GM12878 (cell line): ENCODE results near the gene GALR1. TPM values are rescaled to one million over a fixed set of nuclear protein-coding genes. Genes with fewer than 3 reads are reported as not detected.

Source experiments
- ATAC-seq: fragments of 200-7000 bp; cut with Tn5 transposase; 3 replicates; pipeline ENCODE4 v1.9.1; 2020; ENCODE audit warnings: mild to moderate bottlenecking, moderate library complexity
- BruUV-seq: library from RNA; stranded (reverse); fragments of 400-500 nt; replicated peaks from 2 replicates; lab custom pipeline; 2021; lab: Mats Ljungman, UMichigan
- CTCF ChIA-PET: fragments of 300-600 bp; sonication (Branson Sonifier 250); formaldehyde crosslinking; extraction: SDS; loops from one replicate; lab custom pipeline; 2021; ENCODE audit warnings: inconsistent platforms; lab: Yijun Ruan, JAX
- POLR2A ChIA-PET: fragments of 350-600 bp; formaldehyde crosslinking; extraction: SDS; loops from one replicate; lab custom pipeline; 2021; ENCODE audit warnings: inconsistent platforms; lab: Charles Lee
- RAD21 ChIA-PET: fragments of 300-600 bp; sonication (Branson Sonifier 250); formaldehyde crosslinking; loops from one replicate; lab custom pipeline; 2023; ENCODE audit warnings: antibody characterized with exemption; ENCODE audit not compliant: unreplicated experiment; lab: Charles Lee
- SMC1A ChIA-PET: fragments of 300-600 bp; sonication (Branson Sonifier 250); formaldehyde crosslinking; loops from one replicate; lab custom pipeline; 2023; ENCODE audit not compliant: unreplicated experiment, uncharacterized antibody; lab: Charles Lee
- DNase-seq: peaks from one replicate; pipeline ENCODE4 v3.0.0-alpha.2; 2011; ENCODE audit warnings: low read depth, low spot score
- FAIRE-seq: peaks from 3 replicates; lab custom pipeline; 2011; peaks lifted over from hg19 to GRCh38; lab: Jason Lieb, UNC
- H2AFZ ChIP-seq: 2 replicates; pipeline ENCODE4 v1.6.0; 2011; ENCODE audit warnings: low read depth, low read length, control low read depth; ENCODE audit not compliant: control insufficient read depth
- H3K27ac ChIP-seq: 2 replicates; pipeline ENCODE4 v1.5.1; 2011; ENCODE audit warnings: control low read depth; ENCODE audit not compliant: control insufficient read depth, insufficient read depth
- H3K27me3 ChIP-seq, 2 experiments: replicated peaks in 1 of 2; 2 replicates each; pipeline versions ENCODE4 v1.6.0 to v1.6.1; 2011; ENCODE audit warnings: low read length in 1 of 2; ENCODE audit not compliant: control insufficient read depth in 2 of 2, insufficient read depth in 2 of 2
- H3K36me3 ChIP-seq, 2 experiments: 2 replicates each; pipeline ENCODE4 v1.5.1; 2011; ENCODE audit warnings: low read length in 1 of 2; ENCODE audit not compliant: control insufficient read depth in 2 of 2, insufficient read depth in 2 of 2
- H3K4me1 ChIP-seq: 2 replicates; pipeline ENCODE4 v1.6.1; 2011; ENCODE audit warnings: mild to moderate bottlenecking, low read length, moderate library complexity, mixed read lengths; ENCODE audit not compliant: control insufficient read depth, insufficient read depth
- H3K4me2 ChIP-seq: 2 replicates; pipeline ENCODE4 v1.6.0; 2011; ENCODE audit warnings: control low read depth; ENCODE audit not compliant: control insufficient read depth, insufficient read depth
- H3K4me3 ChIP-seq: fragments of 200-600 bp; sonication (generic); 2 replicates; pipeline ENCODE4 v1.5.1; 2016
- H3K79me2 ChIP-seq: 2 replicates; pipeline ENCODE4 v1.6.0; 2011; ENCODE audit warnings: low read length; ENCODE audit not compliant: control insufficient read depth, insufficient read depth
- H3K9ac ChIP-seq: 2 replicates; pipeline ENCODE4 v1.8.0; 2011; ENCODE audit warnings: low read length, control low read depth, mixed read lengths; ENCODE audit not compliant: control insufficient read depth, insufficient read depth
- H3K9me3 ChIP-seq: replicated peaks from 3 replicates; pipeline ENCODE4 v1.5.1; 2011; ENCODE audit warnings: mild to moderate bottlenecking, low read length; ENCODE audit not compliant: control insufficient read depth, insufficient read depth
- H4K20me1 ChIP-seq: 2 replicates; pipeline ENCODE4 v1.6.0; 2011; ENCODE audit not compliant: control insufficient read depth, insufficient read depth
- HDAC6 ChIP-seq: fragments of 200-600 bp; sonication (generic); IDR thresholded peaks from one replicate; pipeline ENCODE4 v1.8.0; 2017; ENCODE audit warnings: antibody characterized with exemption; ENCODE audit not compliant: unreplicated experiment
- IRF4 ChIP-seq: IDR thresholded peaks from 2 replicates; pipeline ENCODE4 v1.6.1; 2011; ENCODE audit warnings: low read depth, low read length
- KAT2A ChIP-seq: conservative IDR thresholded peaks from 2 replicates; pipeline ENCODE4 v1.6.1; 2011; ENCODE audit warnings: low read depth, low read length; ENCODE audit not compliant: control insufficient read depth
- MTA2 ChIP-seq: fragments of 450-650 bp; IDR thresholded peaks from 2 replicates; pipeline ENCODE4 v1.6.1; 2016; ENCODE audit warnings: low read depth, mild to moderate bottlenecking, moderate library complexity
- MXI1 ChIP-seq: fragments of 150-350 bp; IDR thresholded peaks from 2 replicates; pipeline ENCODE4 v1.6.1; 2011; ENCODE audit warnings: low read depth, mild to moderate bottlenecking, inconsistent platforms, low read length, improper control_type of control experiment
- NRF1 ChIP-seq: conservative IDR thresholded peaks from 2 replicates; pipeline ENCODE4 v1.6.1; 2011; ENCODE audit warnings: mild to moderate bottlenecking, low read depth, low read length, improper control_type of control experiment
- PAX5 ChIP-seq: IDR thresholded peaks from 2 replicates; pipeline ENCODE4 v1.6.1; 2011; ENCODE audit warnings: low read depth, low read length, borderline replicate concordance
- PAX8 ChIP-seq: fragments of 450-650 bp; IDR thresholded peaks from 2 replicates; pipeline ENCODE4 v1.6.1; 2017; ENCODE audit warnings: mild to moderate bottlenecking, moderate library complexity
- RBBP5 ChIP-seq: fragments of 200-600 bp; sonication (generic); conservative IDR thresholded peaks from 2 replicates; pipeline ENCODE4 v1.6.1; 2016
- SMC3 ChIP-seq: IDR thresholded peaks from 2 replicates; pipeline ENCODE4 v1.6.1; 2011; ENCODE audit warnings: low read length, improper control_type of control experiment, borderline replicate concordance
- STAT3 ChIP-seq: IDR thresholded peaks from 2 replicates; pipeline ENCODE4 v1.6.1; 2011; ENCODE audit warnings: low read depth, low read length, improper control_type of control experiment
- TCF12 ChIP-seq: IDR thresholded peaks from 2 replicates; pipeline ENCODE4 v1.6.1; 2011; ENCODE audit warnings: low read depth, mild to moderate bottlenecking, low read length
- TCF7 ChIP-seq: IDR thresholded peaks from 2 replicates; pipeline ENCODE4 v1.6.1; 2014; ENCODE audit warnings: antibody characterized with exemption, borderline replicate concordance
- YY1 ChIP-seq: IDR thresholded peaks from 2 replicates; pipeline ENCODE4 v1.6.1; 2011; ENCODE audit warnings: low read depth, mild to moderate bottlenecking, low read length
- ZNF24 ChIP-seq: fragments of 450-650 bp; IDR thresholded peaks from 2 replicates; pipeline ENCODE4 v1.6.1; 2017; ENCODE audit warnings: antibody characterized with exemption, mild to moderate bottlenecking
- ZSCAN29 ChIP-seq: fragments of 450-650 bp; IDR thresholded peaks from 2 replicates; pipeline ENCODE4 v1.6.1; 2017; ENCODE audit warnings: mild to moderate bottlenecking, moderate library complexity
- WGBS: methylation state at CpG from one replicate; pipeline ENCODE4 v1.1.6; 2016; ENCODE audit warnings: low lambda C conversion rate; ENCODE audit not compliant: insufficient replicate concordance, insufficient coverage; ENCODE audit errors: missing lambda C conversion rate; 5-methylcytosine and 5-hydroxymethylcytosine counted together
- in situ Hi-C: fragments of 300-500 bp; cut with MboI; formaldehyde crosslinking; loops from 9 replicates; pipeline ENCODE4 v1.14.3; 2018; ENCODE audit warnings: mixed read lengths
- intact Hi-C: fragments of 100-400 bp; cut with micrococcal nuclease; formaldehyde crosslinking; loops from one replicate; pipeline ENCODE4 v1.14.2; 2022; ENCODE audit not compliant: unreplicated experiment
- polyA plus RNA-seq, 11 experiments: library from polyadenylated mRNA; depleted of rRNA in 4 of 11; unstranded in 6 of 11; stranded (reverse) in 5 of 11; fragments of >200 nt; fragmentation: Nextera tagmentation in 4 of 11; fragmentation: Illumina TruSeq in 1 of 11; extraction: Ambion mirVana in 4 of 11; extraction: Trizol in 1 of 11; gene quantifications; 1 replicate in 1 of 11; 2 replicates in 10 of 11; pipeline versions ENCODE4 v1.2.1 to v1.2.3, GENCODE V29; 2011 to 2016; ENCODE audit warnings: inconsistent platforms in 2 of 11, missing spikeins in 2 of 11, low read depth in 1 of 11
- total RNA-seq, 4 experiments: library from RNA; depleted of rRNA in 3 of 4; stranded (reverse); fragments of >200 nt in 3 of 4; fragmentation: Illumina TruSeq in 1 of 4; extraction: Trizol in 1 of 4; gene quantifications; 2 replicates each; pipeline versions ENCODE4 v1.2.1 to v1.2.3, GENCODE V29; 2013 to 2021
- TF ChIP-seq, protein P1 (sequence below): IDR thresholded peaks from 2 replicates; pipeline ENCODE4 v1.6.1; 2012; ENCODE audit warnings: low read depth, low read length, improper control_type of control experiment
- TF ChIP-seq, protein P2 (sequence below): fragments of 450-650 bp; formaldehyde crosslinking; IDR thresholded peaks from 2 replicates; pipeline ENCODE4 v1.4.0; 2022; ENCODE audit warnings: mild to moderate bottlenecking, moderate library complexity
- TF ChIP-seq, protein P3 (sequence below): IDR thresholded peaks from 2 replicates; pipeline ENCODE4 v1.6.1; 2011; ENCODE audit warnings: mild to moderate bottlenecking, low read depth, low read length, moderate library complexity; ENCODE audit not compliant: insufficient replicate concordance

Gene GALR1
- total and polyA plus RNA-seq, 10 of the 15 experiments (the other 5 are each of a cell fraction or from before 2014, with no cell fraction given), result not detected

DNA sequence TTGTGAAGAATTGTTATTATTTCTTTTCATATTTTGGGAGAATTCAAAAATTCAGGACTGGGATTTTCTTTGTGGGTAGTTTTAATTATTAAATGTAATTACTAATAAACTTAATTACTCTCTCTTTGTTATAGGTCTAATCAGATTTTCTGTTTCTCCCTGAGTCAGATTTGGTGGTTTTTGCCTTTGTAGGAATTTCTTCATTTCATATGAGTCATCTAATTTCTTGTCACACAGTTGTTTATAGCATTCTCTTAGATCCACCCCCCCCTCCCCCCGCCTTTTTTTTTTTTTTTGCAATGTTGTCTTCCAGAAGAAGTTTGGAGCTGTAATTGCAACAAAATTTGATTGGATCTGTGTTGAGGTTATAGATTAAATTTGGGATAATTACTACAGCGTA is 26.0 kb upstream of the GALR1 start:
- Histone ChIP-seq H3K79me2 (no peaks in the 10 kb centered on the region), H3K4me2 (no peak overlapping the region), H3K9ac (no peak overlapping the region), H3K36me3 (no peaks in the 10 kb centered on the region), H4K20me1 (no peaks in the 10 kb centered on the region), H3K27ac (no peak overlapping the region), H3K9me3 (no peaks in the 10 kb centered on the region), H2AFZ (no peak overlapping the region), H3K4me1 (no peaks in the 10 kb centered on the region), H3K27me3 (no peaks in the 10 kb centered on the region), H3K4me3 (no peak overlapping the region)
- ChIA-PET RAD21 (no interaction called here), SMC1A (interaction anchor here (1.5 kb wide), 1 partner anchor 224 kb away, joined by 3 read pairs; no protein-coding TSS in a partner anchor), CTCF (interaction anchor here (1.2 kb wide), 1 partner anchor 12 kb away, joined by 4 read pairs; no protein-coding TSS in a partner anchor), POLR2A (no interaction called here)
- BruUV-seq, result no TSS peak
- 47% methylated on average over 2 of the region's 2 CpGs for WGBS
- intact Hi-C loops (no loop called here), in situ Hi-C loops (no loop called here)
- ATAC-seq, result no peak
- no peak for DNase-seq
- TF ChIP-seq ZSCAN29 (no peak), TCF12 (no peak), ZNF24 (no peak), MXI1 (no peak), HDAC6 (no peak), RBBP5 (no peak), TCF7 (no peak), PAX5 (no peak), YY1 (no peak), SMC3 (no peak), STAT3 (no peak), IRF4 (no peak), PAX8 (no peak), KAT2A (no peak), NRF1 (no peak), MTA2 (no peak)
- TF ChIP-seq, protein P1, sequence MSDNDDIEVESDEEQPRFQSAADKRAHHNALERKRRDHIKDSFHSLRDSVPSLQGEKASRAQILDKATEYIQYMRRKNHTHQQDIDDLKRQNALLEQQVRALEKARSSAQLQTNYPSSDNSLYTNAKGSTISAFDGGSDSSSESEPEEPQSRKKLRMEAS, result no peak
- TF ChIP-seq, protein P2, sequence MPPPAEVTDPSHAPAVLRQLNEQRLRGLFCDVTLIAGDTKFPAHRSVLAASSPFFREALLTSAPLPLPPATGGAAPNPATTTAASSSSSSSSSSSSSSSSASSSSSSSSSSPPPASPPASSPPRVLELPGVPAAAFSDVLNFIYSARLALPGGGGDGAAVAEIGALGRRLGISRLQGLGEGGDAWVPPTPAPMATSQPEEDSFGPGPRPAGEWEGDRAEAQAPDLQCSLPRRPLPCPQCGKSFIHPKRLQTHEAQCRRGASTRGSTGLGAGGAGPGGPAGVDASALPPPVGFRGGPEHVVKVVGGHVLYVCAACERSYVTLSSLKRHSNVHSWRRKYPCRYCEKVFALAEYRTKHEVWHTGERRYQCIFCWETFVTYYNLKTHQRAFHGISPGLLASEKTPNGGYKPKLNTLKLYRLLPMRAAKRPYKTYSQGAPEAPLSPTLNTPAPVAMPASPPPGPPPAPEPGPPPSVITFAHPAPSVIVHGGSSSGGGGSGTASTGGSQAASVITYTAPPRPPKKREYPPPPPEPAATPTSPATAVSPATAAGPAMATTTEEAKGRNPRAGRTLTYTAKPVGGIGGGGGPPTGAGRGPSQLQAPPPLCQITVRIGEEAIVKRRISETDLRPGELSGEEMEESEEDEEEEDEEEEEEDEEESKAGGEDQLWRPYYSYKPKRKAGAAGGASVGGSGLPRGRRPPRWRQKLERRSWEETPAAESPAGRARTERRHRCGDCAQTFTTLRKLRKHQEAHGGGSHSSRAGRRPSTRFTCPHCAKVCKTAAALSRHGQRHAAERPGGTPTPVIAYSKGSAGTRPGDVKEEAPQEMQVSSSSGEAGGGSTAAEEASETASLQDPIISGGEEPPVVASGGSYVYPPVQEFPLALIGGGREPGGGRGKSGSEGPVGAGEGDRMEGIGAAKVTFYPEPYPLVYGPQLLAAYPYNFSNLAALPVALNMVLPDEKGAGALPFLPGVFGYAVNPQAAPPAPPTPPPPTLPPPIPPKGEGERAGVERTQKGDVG (CRISPR knock-in tag), result no peak
- TF ChIP-seq, protein P3, sequence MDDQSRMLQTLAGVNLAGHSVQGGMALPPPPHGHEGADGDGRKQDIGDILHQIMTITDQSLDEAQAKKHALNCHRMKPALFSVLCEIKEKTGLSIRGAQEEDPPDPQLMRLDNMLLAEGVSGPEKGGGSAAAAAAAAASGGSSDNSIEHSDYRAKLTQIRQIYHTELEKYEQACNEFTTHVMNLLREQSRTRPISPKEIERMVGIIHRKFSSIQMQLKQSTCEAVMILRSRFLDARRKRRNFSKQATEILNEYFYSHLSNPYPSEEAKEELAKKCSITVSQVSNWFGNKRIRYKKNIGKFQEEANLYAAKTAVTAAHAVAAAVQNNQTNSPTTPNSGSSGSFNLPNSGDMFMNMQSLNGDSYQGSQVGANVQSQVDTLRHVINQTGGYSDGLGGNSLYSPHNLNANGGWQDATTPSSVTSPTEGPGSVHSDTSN, result no peak
- no peak for FAIRE-seq
